ENCODE measurements around the gene AGPAT2. TPM values are rescaled to one million over a fixed set of nuclear protein-coding genes. Genes with fewer than 3 reads are reported as not detected.

Gene AGPAT2
- total and polyA plus RNA-seq, 4 donors: 26.9 to 64.9 (median 40.5) TPM

- no peak overlapping the region for H3K27ac ChIP-seq (ENCODE audit: low read depth in 1 of 2, low read length in 2 of 2)
These were observed 33.8 kb downstream of the AGPAT2 start for GRCh38 chr9:136653323-136654079.

GRCh38 chr9:136651860-136652259, 35.4 kb downstream of the AGPAT2 start:
- no peak overlapping the region for H3K27ac ChIP-seq (ENCODE audit: low read depth in 1 of 2, low read length in 2 of 2)
- DNase-seq: no peak
- ATAC-seq (ENCODE audit: low FRiP score): no peak
- H3K4me1 ChIP-seq (ENCODE audit: control insufficient read depth in 1 of 2, insufficient read depth in 2 of 2, low read length in 2 of 2): no peaks in the 10 kb centered on the region
- H3K4me3 ChIP-seq (ENCODE audit: low read length in 2 of 2): no peak overlapping the region
- intact Hi-C loops (cut with DNase I): no loop called here
- no peaks in the 10 kb centered on the region for H3K9me3 ChIP-seq (ENCODE audit: control insufficient read depth, low read length)
- WGBS, 2 donors: 93 to 94% methylated on average over 11 of the region's 11 CpGs
- H3K27me3 ChIP-seq (ENCODE audit: control insufficient read depth in 1 of 2, insufficient read depth in 2 of 2, low read length in 1 of 2): no peaks in the 10 kb centered on the region
- no peaks in the 10 kb centered on the region for H3K36me3 ChIP-seq (ENCODE audit: control insufficient read depth in 1 of 2, insufficient read depth in 2 of 2, low read length in 1 of 2)

More at GRCh38 chr9:136653323-136654079, 33.8 kb downstream of the AGPAT2 start:
- Histone ChIP-seq H3K9me3 (ENCODE audit: control insufficient read depth, low read length) (no peaks in the 10 kb centered on the region), H3K36me3 (ENCODE audit: control insufficient read depth in 1 of 2, insufficient read depth in 2 of 2, low read length in 1 of 2) (no peaks in the 10 kb centered on the region), H3K4me3 (ENCODE audit: low read length in 2 of 2) (no peak overlapping the region), H3K4me1 (ENCODE audit: control insufficient read depth in 1 of 2, insufficient read depth in 2 of 2, low read length in 2 of 2) (no peaks in the 10 kb centered on the region), H3K27me3 (ENCODE audit: control insufficient read depth in 1 of 2, insufficient read depth in 2 of 2, low read length in 1 of 2) (no peaks in the 10 kb centered on the region)
- ATAC-seq (ENCODE audit: low FRiP score): no peak
- DNase-seq: no peak
- whole genome bisulfite sequencing, 2 donors: 65 to 69% methylated on average over 43 of the region's 43 CpGs
- intact Hi-C loops (cut with DNase I): no loop called here

DNA sequence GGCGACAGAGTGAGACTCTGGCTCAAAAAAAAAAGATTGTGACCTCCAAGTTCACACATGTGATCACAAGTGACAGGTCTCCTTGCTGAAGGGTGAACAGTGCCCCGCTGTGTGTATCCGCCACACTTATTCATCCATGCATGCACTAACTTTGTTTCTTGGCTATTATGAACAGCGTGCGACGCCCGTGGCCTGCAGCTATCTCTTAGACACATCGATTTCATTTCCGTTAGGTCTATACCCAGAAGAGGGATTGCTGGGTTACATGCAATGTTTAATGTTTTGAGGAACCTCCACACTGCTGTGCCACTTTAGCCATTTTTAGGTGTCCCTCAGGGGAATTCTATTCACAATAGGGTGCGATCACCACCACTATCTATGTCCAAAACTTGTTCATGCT, 36.6 kb downstream of the AGPAT2 start:
- DNase-seq: no peak
- no peak for ATAC-seq (ENCODE audit: low FRiP score)
- H3K4me1 ChIP-seq (ENCODE audit: control insufficient read depth in 1 of 2, insufficient read depth in 2 of 2, low read length in 2 of 2): no peaks in the 10 kb centered on the region
- H3K9me3 ChIP-seq (ENCODE audit: control insufficient read depth, low read length): no peaks in the 10 kb centered on the region
- H3K4me3 ChIP-seq (ENCODE audit: low read length in 2 of 2): no peak overlapping the region
- whole genome bisulfite sequencing, 2 donors: 93 to 96% methylated on average over 10 of the region's 10 CpGs
- H3K36me3 ChIP-seq (ENCODE audit: control insufficient read depth in 1 of 2, insufficient read depth in 2 of 2, low read length in 1 of 2): no peaks in the 10 kb centered on the region
- intact Hi-C loops (cut with DNase I): no loop called here
- no peak overlapping the region for H3K27ac ChIP-seq (ENCODE audit: low read depth in 1 of 2, low read length in 2 of 2)
- no peaks in the 10 kb centered on the region for H3K27me3 ChIP-seq (ENCODE audit: control insufficient read depth in 1 of 2, insufficient read depth in 2 of 2, low read length in 1 of 2)

DNA sequence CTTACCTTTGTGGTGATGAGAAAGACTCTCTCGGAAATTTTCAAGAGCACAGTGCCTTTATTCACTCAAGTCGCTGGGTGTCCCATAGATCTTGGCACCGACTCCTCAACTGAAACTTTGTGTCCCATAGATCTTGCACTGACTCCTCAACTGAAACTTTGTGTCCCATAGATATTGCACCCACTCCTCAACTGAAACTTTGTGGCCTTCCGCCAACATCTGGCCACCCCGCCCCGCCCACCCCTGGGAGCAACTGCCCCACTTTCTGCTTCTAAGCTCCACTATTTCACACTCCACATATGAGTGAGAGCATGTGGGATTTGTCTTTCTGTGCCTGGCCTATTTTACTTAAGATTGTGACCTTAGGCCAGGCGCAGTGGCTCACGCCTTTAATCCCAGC, 37.2 kb downstream of the AGPAT2 start:
- no peaks in the 10 kb centered on the region for H3K36me3 ChIP-seq (ENCODE audit: control insufficient read depth in 1 of 2, insufficient read depth in 2 of 2, low read length in 1 of 2)
- no peaks in the 10 kb centered on the region for H3K27me3 ChIP-seq (ENCODE audit: control insufficient read depth in 1 of 2, insufficient read depth in 2 of 2, low read length in 1 of 2)
- ATAC-seq (ENCODE audit: low FRiP score) (no peak), DNase-seq (no peak)
- H3K9me3 ChIP-seq (ENCODE audit: control insufficient read depth, low read length): no peaks in the 10 kb centered on the region
- intact Hi-C loops (cut with DNase I): no loop called here
- no peak overlapping the region for H3K27ac ChIP-seq (ENCODE audit: low read depth in 1 of 2, low read length in 2 of 2)
- no peaks in the 10 kb centered on the region for H3K4me1 ChIP-seq (ENCODE audit: control insufficient read depth in 1 of 2, insufficient read depth in 2 of 2, low read length in 2 of 2)
- H3K4me3 ChIP-seq (ENCODE audit: low read length in 2 of 2): no peak overlapping the region
- 94% methylated on average over 8 of the region's 8 CpGs for WGBS, 2 donors

GRCh38 chr9:136648751-136649150, 38.5 kb downstream of the AGPAT2 start:
- WGBS, 2 donors: 60 to 64% methylated on average over 16 of the region's 16 CpGs
- Histone ChIP-seq H3K4me3 (ENCODE audit: low read length in 2 of 2) (no peak overlapping the region), H3K9me3 (ENCODE audit: control insufficient read depth, low read length) (no peaks in the 10 kb centered on the region), H3K27me3 (ENCODE audit: control insufficient read depth in 1 of 2, insufficient read depth in 2 of 2, low read length in 1 of 2) (no peaks in the 10 kb centered on the region), H3K36me3 (ENCODE audit: control insufficient read depth in 1 of 2, insufficient read depth in 2 of 2, low read length in 1 of 2) (no peaks in the 10 kb centered on the region), H3K27ac (ENCODE audit: low read depth in 1 of 2, low read length in 2 of 2) (no peak overlapping the region), H3K4me1 (ENCODE audit: control insufficient read depth in 1 of 2, insufficient read depth in 2 of 2, low read length in 2 of 2) (no peaks in the 10 kb centered on the region)
- ATAC-seq (ENCODE audit: low FRiP score): no peak
- intact Hi-C loops (cut with DNase I): no loop called here
- DNase-seq: no peak

DNA sequence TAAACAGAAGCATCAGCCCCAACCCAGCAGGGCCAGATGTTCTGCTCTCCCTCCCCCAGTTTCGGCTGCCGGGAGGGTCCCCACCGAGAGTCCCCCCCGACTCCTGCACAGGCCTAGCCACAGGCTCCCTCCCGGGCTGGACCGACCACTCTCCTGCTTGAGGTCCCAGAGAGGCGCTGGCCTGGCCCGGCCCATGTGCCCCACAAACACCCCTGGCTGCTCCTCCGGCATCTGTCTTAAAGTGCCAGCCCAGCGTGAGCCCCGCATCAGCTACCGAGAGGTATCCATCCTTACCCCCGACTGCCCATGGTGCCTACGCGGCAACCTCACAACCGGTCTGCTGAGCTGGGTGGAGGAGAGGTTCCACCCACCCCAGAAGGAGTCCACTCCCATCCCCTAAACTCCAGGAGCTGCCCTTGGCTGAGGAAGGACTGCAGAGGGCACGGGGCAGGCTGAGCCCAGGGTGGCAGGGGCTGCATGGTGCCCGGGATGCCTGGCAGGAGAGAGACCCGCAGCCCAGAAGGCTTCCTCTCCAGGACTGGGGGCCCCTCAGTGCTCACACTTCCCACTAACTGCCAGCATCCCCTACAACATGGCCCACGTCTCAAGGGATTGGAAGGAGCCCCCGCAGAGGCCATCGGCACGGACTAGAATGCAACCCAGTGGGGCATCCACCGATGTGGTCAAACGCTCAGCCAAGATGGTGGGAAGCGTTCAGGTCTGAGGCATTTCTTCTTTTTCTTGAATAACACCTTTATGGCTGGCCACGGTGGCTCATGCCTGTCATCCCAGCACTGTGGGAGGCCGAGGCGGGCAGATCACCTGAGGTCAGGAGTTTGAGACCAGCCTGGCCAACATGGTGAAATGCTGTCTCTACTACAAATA, 40.2 kb downstream of the AGPAT2 start:
- DNase-seq: no peak
- ATAC-seq (ENCODE audit: low FRiP score): no peak
- Histone ChIP-seq H3K36me3 (ENCODE audit: control insufficient read depth in 1 of 2, insufficient read depth in 2 of 2, low read length in 1 of 2) (no peaks in the 10 kb centered on the region), H3K27me3 (ENCODE audit: control insufficient read depth in 1 of 2, insufficient read depth in 2 of 2, low read length in 1 of 2) (no peaks in the 10 kb centered on the region), H3K4me1 (ENCODE audit: control insufficient read depth in 1 of 2, insufficient read depth in 2 of 2, low read length in 2 of 2) (no peaks in the 10 kb centered on the region), H3K4me3 (ENCODE audit: low read length in 2 of 2) (no peak overlapping the region), H3K9me3 (ENCODE audit: control insufficient read depth, low read length) (no peaks in the 10 kb centered on the region), H3K27ac (ENCODE audit: low read depth in 1 of 2, low read length in 2 of 2) (no peak overlapping the region)
- WGBS, 2 donors: 88 to 90% methylated on average over 27 to 29 of the region's 29 CpGs
- intact Hi-C loops (cut with DNase I): no loop called here

GRCh38 chr9:136645903-136646754, 41.1 kb downstream of the AGPAT2 start:
- 38 to 43% methylated on average over 32 to 40 of the region's 40 CpGs for WGBS, 2 donors
- H3K27ac ChIP-seq (ENCODE audit: low read depth in 1 of 2, low read length in 2 of 2): no peak overlapping the region
- H3K27me3 ChIP-seq (ENCODE audit: control insufficient read depth in 1 of 2, insufficient read depth in 2 of 2, low read length in 1 of 2): no peaks in the 10 kb centered on the region
- H3K36me3 ChIP-seq (ENCODE audit: control insufficient read depth in 1 of 2, insufficient read depth in 2 of 2, low read length in 1 of 2): no peaks in the 10 kb centered on the region
- H3K4me3 ChIP-seq (ENCODE audit: low read length in 2 of 2): no peak overlapping the region
- no peaks in the 10 kb centered on the region for H3K9me3 ChIP-seq (ENCODE audit: control insufficient read depth, low read length)
- intact Hi-C loops (cut with DNase I): no loop called here
- no peaks in the 10 kb centered on the region for H3K4me1 ChIP-seq (ENCODE audit: control insufficient read depth in 1 of 2, insufficient read depth in 2 of 2, low read length in 2 of 2)
- peak in 1 of 2 donors; percentile 83 for DNase-seq
- peak; percentile 63 for ATAC-seq (ENCODE audit: low FRiP score)

DNA sequence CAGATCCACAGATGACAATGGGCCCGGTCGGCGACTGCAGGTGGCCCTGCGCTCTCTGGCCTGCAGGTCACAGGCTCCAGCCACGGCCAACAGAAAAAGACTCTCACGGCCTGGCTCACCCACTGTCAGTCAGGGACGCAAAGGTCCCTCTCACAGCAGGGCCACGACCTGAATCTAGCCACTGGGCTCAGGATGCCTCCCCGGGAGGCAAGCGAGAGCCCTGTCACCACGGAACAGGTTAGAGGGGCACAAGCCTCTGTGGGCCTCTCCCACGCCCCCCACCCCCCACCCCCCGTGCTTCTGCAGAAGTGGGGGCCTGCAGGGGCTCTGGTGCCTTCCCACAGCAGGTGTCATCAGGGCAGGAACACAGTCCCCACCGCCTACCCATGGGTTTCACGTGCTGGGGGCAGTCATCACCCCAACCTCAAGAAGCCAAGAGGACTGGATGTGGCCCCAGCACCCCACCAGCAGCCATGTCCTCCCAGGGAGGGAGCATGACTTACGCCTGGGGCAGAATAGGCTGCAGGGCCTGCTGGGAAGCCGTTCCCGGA, 41.8 kb downstream of the AGPAT2 start:
- H3K4me1 ChIP-seq (ENCODE audit: control insufficient read depth in 1 of 2, insufficient read depth in 2 of 2, low read length in 2 of 2): no peaks in the 10 kb centered on the region

More for the DNA sequence above, 41.8 kb downstream of the AGPAT2 start:
- DNase-seq: no peak
- WGBS, 2 donors: 87 to 88% methylated on average over 18 of the region's 18 CpGs
- intact Hi-C loops (cut with DNase I): no loop called here
- no peak for ATAC-seq (ENCODE audit: low FRiP score)
- no peaks in the 10 kb centered on the region for H3K27me3 ChIP-seq (ENCODE audit: control insufficient read depth in 1 of 2, insufficient read depth in 2 of 2, low read length in 1 of 2)
- no peaks in the 10 kb centered on the region for H3K36me3 ChIP-seq (ENCODE audit: control insufficient read depth in 1 of 2, insufficient read depth in 2 of 2, low read length in 1 of 2)
- H3K4me3 ChIP-seq (ENCODE audit: low read length in 2 of 2): no peak overlapping the region
- no peak overlapping the region for H3K27ac ChIP-seq (ENCODE audit: low read depth in 1 of 2, low read length in 2 of 2)
- H3K9me3 ChIP-seq (ENCODE audit: control insufficient read depth, low read length): no peaks in the 10 kb centered on the region
